GM23338 (cell line): ENCODE data around the gene UBE2Q2. TPM values are rescaled to one million over a fixed set of nuclear protein-coding genes. Genes with fewer than 3 reads are reported as not detected.

ENCODE experiments used
- ATAC-seq: fragments of 200-7000 bp; cut with Tn5 transposase; 3 replicates; pipeline ENCODE4 v1.9.1; 2020
- DNase-seq: peaks from one replicate; pipeline ENCODE4 v3.0.0-alpha.2; 2015; ENCODE audit warnings: low spot score
- H2AFZ ChIP-seq: fragments of 200-600 bp; sonication (generic); 2 replicates; pipeline ENCODE4 v1.8.0; 2016; ENCODE audit warnings: antibody characterized with exemption, mild to moderate bottlenecking, moderate library complexity
- H3F3A ChIP-seq: fragments of 200-600 bp; sonication (generic); replicated peaks from 2 replicates; pipeline ENCODE4 v1.8.0; 2017; ENCODE audit warnings: antibody characterized with exemption, mixed run types, low read depth
- H3K27ac ChIP-seq: fragments of 200-600 bp; sonication (generic); 2 replicates; pipeline ENCODE4 v1.6.1; 2016; ENCODE audit warnings: low read depth
- H3K27me3 ChIP-seq: fragments of 200-600 bp; sonication (generic); 2 replicates; pipeline ENCODE4 v1.8.0; 2016; ENCODE audit warnings: mild to moderate bottlenecking, mixed run types, moderate library complexity; ENCODE audit not compliant: insufficient read depth
- H3K36me3 ChIP-seq: fragments of 200-600 bp; sonication (generic); 2 replicates; pipeline ENCODE4 v1.8.0; 2016; ENCODE audit warnings: mild to moderate bottlenecking; ENCODE audit not compliant: insufficient read depth
- H3K4me1 ChIP-seq: fragments of 200-600 bp; sonication (generic); 2 replicates; pipeline ENCODE4 v1.8.0; 2016; ENCODE audit warnings: mild to moderate bottlenecking, moderate library complexity; ENCODE audit not compliant: insufficient read depth
- H3K4me2 ChIP-seq: fragments of 200-600 bp; sonication (generic); 2 replicates; pipeline ENCODE4 v1.7.1; 2017; ENCODE audit warnings: mixed run types
- H3K4me3 ChIP-seq: fragments of 200-600 bp; sonication (generic); 2 replicates; pipeline ENCODE4 v1.6.1; 2016; ENCODE audit warnings: mixed run types
- H3K79me2 ChIP-seq: fragments of 200-600 bp; sonication (generic); replicated peaks from 2 replicates; pipeline ENCODE4 v1.8.0; 2017; ENCODE audit warnings: mild to moderate bottlenecking; ENCODE audit not compliant: insufficient read depth
- H3K9me2 ChIP-seq: fragments of 200-600 bp; sonication (generic); 2 replicates; pipeline ENCODE4 v1.8.0; 2017; ENCODE audit not compliant: insufficient read depth
- H4K20me1 ChIP-seq: fragments of 200-600 bp; sonication (generic); replicated peaks from 2 replicates; pipeline ENCODE4 v1.8.0; 2017; ENCODE audit warnings: mild to moderate bottlenecking; ENCODE audit not compliant: insufficient read depth
- H3K27ac Mint-ChIP-seq: 2 replicates; pipeline ENCODE4 v1.8.0; 2020; ENCODE audit warnings: inconsistent platforms, mild to moderate bottlenecking, moderate library complexity, mixed read lengths
- H3K27me3 Mint-ChIP-seq: 3 replicates; pipeline ENCODE4 v1.8.0; 2022; ENCODE audit warnings: low read depth, mild to moderate bottlenecking, moderate library complexity, mixed read lengths, inconsistent platforms; ENCODE audit not compliant: insufficient read depth, poor library complexity
- H3K36me3 Mint-ChIP-seq: 3 replicates; pipeline ENCODE4 v1.8.0; 2021; ENCODE audit warnings: low read depth, mild to moderate bottlenecking, inconsistent platforms, moderate library complexity, mixed read lengths
- H3K4me1 Mint-ChIP-seq: 3 replicates; pipeline ENCODE4 v1.8.0; 2020; ENCODE audit warnings: mild to moderate bottlenecking, inconsistent platforms, mixed read lengths
- H3K4me3 Mint-ChIP-seq: 3 replicates; pipeline ENCODE4 v1.8.0; 2021; ENCODE audit warnings: moderate library complexity, mild to moderate bottlenecking, inconsistent platforms, mixed read lengths
- H3K9me3 Mint-ChIP-seq: 3 replicates; pipeline ENCODE4 v1.8.0; 2020; ENCODE audit warnings: moderate library complexity, mild to moderate bottlenecking, inconsistent platforms, mixed read lengths
- CREB1 ChIP-seq: fragments of 250-450 bp; sonication (Bioruptor Pico); IDR thresholded peaks from 2 replicates; pipeline ENCODE4 v1.5.0; 2020; ENCODE audit warnings: low read depth, mild to moderate bottlenecking, moderate library complexity
- EZH2 ChIP-seq: fragments of 200-600 bp; sonication (generic); IDR thresholded peaks from one replicate; pipeline ENCODE4 v1.8.0; 2017; ENCODE audit warnings: antibody characterized with exemption, mild to moderate bottlenecking, low read depth; ENCODE audit not compliant: unreplicated experiment
- EZH2phosphoT487 ChIP-seq: fragments of 200-600 bp; sonication (generic); IDR thresholded peaks from one replicate; pipeline ENCODE4 v1.8.1; 2018; ENCODE audit warnings: antibody characterized with exemption; ENCODE audit not compliant: unreplicated experiment
- JUNB ChIP-seq: IDR thresholded peaks from one replicate; pipeline ENCODE4 v1.6.1; 2016; ENCODE audit warnings: antibody characterized with exemption; ENCODE audit not compliant: unreplicated experiment
- NANOG ChIP-seq: IDR thresholded peaks from 2 replicates; pipeline ENCODE4 v1.6.1; 2016; ENCODE audit warnings: antibody characterized with exemption, borderline replicate concordance
- POLR2AphosphoS5 ChIP-seq: IDR thresholded peaks from 2 replicates; pipeline ENCODE4 v1.6.1; 2016; ENCODE audit warnings: antibody characterized with exemption, low read depth
- STAT1 ChIP-seq: IDR thresholded peaks from one replicate; pipeline ENCODE4 v1.6.1; 2016; ENCODE audit warnings: antibody characterized with exemption; ENCODE audit not compliant: unreplicated experiment
- ZNF114 ChIP-seq: fragments of 250-450 bp; sonication (Bioruptor Pico); IDR thresholded peaks from 2 replicates; pipeline ENCODE4 v1.5.0; 2020; ENCODE audit warnings: mild to moderate bottlenecking, moderate library complexity
- ZNF331 ChIP-seq: fragments of 250-450 bp; sonication (Bioruptor Pico); IDR thresholded peaks from 2 replicates; pipeline ENCODE4 v1.5.0; 2020; ENCODE audit warnings: low read depth, mild to moderate bottlenecking, moderate library complexity
- polyA plus RNA-seq: library from polyadenylated mRNA; unstranded; fragments of >200 nt; fragmentation: Nextera tagmentation; extraction: Ambion mirVana; gene quantifications from 2 replicates; pipeline ENCODE4 v1.2.1, GENCODE V29; 2016
- total RNA-seq: library from RNA; depleted of rRNA; stranded (reverse); fragments of >200 nt; shearing (Covaris generic); gene quantifications from 2 replicates; pipeline ENCODE4 v1.2.3, GENCODE V29; 2014
- TF ChIP-seq, protein P1 (sequence below): IDR thresholded peaks from one replicate; pipeline ENCODE4 v1.6.1; 2018; ENCODE audit warnings: antibody characterized with exemption; ENCODE audit not compliant: unreplicated experiment
- TF ChIP-seq, protein P2 (sequence below): fragments of 250-450 bp; sonication (Bioruptor Pico); IDR thresholded peaks from 2 replicates; pipeline ENCODE4 v1.5.0; 2020; ENCODE audit warnings: mild to moderate bottlenecking, moderate library complexity
- TF ChIP-seq, protein P3 (sequence below): IDR thresholded peaks from 2 replicates; pipeline ENCODE4 v1.6.1; 2016; ENCODE audit warnings: antibody characterized with exemption
- TF ChIP-seq, protein P4 (sequence below), 2 experiments: fragments of 200-600 bp in 1 of 2; sonication (generic) in 1 of 2; conservative IDR thresholded peaks; 2 replicates each; pipeline versions ENCODE4 v1.5.1 to v1.6.1; 2016 to 2017; ENCODE audit warnings: antibody characterized with exemption in 2 of 2, low read depth in 2 of 2, mild to moderate bottlenecking in 2 of 2, moderate library complexity in 1 of 2

UBE2Q2 gene
- total and polyA plus RNA-seq, 2 experiments from 2014 or later, result 23.7 to 29.3 TPM

DNA sequence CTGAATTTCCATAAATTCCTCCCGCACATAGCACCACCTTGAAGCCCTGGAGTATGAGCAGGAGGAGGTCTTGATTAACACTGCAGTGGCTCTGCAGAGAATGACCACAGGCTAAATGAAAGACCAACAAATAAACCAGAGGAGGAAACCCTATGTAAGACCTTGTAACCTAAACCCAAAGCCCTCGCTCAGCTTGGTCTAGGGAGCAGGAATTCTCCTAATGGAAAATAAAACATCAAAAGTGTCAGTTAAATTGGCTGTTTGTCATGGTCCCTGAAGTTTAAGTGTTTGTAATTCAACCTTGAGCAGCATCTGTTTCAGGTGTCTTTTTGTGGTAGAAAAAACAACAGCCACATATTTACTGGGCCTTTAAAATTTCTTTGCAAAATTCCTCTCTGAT is 9.2 kb upstream of the UBE2Q2 start:
- DNase-seq (no peak), ATAC-seq (no peak)
- H3K36me3 Mint-ChIP-seq, result no peaks in the 10 kb centered on the region
- H2AFZ ChIP-seq, result no peak overlapping the region
- TF ChIP-seq POLR2AphosphoS5, result no peak
- TF ChIP-seq ZNF331 (CRISPR knock-in tag), result no peak
- TF ChIP-seq, protein P1, sequence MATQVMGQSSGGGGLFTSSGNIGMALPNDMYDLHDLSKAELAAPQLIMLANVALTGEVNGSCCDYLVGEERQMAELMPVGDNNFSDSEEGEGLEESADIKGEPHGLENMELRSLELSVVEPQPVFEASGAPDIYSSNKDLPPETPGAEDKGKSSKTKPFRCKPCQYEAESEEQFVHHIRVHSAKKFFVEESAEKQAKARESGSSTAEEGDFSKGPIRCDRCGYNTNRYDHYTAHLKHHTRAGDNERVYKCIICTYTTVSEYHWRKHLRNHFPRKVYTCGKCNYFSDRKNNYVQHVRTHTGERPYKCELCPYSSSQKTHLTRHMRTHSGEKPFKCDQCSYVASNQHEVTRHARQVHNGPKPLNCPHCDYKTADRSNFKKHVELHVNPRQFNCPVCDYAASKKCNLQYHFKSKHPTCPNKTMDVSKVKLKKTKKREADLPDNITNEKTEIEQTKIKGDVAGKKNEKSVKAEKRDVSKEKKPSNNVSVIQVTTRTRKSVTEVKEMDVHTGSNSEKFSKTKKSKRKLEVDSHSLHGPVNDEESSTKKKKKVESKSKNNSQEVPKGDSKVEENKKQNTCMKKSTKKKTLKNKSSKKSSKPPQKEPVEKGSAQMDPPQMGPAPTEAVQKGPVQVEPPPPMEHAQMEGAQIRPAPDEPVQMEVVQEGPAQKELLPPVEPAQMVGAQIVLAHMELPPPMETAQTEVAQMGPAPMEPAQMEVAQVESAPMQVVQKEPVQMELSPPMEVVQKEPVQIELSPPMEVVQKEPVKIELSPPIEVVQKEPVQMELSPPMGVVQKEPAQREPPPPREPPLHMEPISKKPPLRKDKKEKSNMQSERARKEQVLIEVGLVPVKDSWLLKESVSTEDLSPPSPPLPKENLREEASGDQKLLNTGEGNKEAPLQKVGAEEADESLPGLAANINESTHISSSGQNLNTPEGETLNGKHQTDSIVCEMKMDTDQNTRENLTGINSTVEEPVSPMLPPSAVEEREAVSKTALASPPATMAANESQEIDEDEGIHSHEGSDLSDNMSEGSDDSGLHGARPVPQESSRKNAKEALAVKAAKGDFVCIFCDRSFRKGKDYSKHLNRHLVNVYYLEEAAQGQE, result no peak
- no peak for TF ChIP-seq CREB1
- TF ChIP-seq, protein P2, sequence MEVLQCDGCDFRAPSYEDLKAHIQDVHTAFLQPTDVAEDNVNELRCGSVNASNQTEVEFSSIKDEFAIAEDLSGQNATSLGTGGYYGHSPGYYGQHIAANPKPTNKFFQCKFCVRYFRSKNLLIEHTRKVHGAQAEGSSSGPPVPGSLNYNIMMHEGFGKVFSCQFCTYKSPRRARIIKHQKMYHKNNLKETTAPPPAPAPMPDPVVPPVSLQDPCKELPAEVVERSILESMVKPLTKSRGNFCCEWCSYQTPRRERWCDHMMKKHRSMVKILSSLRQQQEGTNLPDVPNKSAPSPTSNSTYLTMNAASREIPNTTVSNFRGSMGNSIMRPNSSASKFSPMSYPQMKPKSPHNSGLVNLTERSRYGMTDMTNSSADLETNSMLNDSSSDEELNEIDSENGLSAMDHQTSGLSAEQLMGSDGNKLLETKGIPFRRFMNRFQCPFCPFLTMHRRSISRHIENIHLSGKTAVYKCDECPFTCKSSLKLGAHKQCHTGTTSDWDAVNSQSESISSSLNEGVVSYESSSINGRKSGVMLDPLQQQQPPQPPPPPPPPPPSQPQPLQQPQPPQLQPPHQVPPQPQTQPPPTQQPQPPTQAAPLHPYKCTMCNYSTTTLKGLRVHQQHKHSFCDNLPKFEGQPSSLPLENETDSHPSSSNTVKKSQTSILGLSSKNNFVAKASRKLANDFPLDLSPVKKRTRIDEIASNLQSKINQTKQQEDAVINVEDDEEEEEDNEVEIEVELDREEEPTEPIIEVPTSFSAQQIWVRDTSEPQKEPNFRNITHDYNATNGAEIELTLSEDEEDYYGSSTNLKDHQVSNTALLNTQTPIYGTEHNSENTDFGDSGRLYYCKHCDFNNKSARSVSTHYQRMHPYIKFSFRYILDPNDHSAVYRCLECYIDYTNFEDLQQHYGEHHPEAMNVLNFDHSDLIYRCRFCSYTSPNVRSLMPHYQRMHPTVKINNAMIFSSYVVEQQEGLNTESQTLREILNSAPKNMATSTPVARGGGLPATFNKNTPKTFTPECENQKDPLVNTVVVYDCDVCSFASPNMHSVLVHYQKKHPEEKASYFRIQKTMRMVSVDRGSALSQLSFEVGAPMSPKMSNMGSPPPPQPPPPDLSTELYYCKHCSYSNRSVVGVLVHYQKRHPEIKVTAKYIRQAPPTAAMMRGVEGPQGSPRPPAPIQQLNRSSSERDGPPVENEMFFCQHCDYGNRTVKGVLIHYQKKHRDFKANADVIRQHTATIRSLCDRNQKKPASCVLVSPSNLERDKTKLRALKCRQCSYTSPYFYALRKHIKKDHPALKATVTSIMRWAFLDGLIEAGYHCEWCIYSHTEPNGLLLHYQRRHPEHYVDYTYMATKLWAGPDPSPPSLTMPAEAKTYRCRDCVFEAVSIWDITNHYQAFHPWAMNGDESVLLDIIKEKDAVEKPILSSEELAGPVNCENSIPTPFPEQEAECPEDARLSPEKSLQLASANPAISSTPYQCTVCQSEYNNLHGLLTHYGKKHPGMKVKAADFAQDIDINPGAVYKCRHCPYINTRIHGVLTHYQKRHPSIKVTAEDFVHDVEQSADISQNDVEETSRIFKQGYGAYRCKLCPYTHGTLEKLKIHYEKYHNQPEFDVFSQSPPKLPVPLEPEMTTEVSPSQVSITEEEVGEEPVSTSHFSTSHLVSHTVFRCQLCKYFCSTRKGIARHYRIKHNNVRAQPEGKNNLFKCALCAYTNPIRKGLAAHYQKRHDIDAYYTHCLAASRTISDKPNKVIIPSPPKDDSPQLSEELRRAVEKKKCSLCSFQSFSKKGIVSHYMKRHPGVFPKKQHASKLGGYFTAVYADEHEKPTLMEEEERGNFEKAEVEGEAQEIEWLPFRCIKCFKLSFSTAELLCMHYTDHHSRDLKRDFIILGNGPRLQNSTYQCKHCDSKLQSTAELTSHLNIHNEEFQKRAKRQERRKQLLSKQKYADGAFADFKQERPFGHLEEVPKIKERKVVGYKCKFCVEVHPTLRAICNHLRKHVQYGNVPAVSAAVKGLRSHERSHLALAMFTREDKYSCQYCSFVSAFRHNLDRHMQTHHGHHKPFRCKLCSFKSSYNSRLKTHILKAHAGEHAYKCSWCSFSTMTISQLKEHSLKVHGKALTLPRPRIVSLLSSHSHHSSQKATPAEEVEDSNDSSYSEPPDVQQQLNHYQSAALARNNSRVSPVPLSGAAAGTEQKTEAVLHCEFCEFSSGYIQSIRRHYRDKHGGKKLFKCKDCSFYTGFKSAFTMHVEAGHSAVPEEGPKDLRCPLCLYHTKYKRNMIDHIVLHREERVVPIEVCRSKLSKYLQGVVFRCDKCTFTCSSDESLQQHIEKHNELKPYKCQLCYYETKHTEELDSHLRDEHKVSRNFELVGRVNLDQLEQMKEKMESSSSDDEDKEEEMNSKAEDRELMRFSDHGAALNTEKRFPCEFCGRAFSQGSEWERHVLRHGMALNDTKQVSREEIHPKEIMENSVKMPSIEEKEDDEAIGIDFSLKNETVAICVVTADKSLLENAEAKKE (CRISPR knock-in tag), result no peak
- TF ChIP-seq, protein P3, sequence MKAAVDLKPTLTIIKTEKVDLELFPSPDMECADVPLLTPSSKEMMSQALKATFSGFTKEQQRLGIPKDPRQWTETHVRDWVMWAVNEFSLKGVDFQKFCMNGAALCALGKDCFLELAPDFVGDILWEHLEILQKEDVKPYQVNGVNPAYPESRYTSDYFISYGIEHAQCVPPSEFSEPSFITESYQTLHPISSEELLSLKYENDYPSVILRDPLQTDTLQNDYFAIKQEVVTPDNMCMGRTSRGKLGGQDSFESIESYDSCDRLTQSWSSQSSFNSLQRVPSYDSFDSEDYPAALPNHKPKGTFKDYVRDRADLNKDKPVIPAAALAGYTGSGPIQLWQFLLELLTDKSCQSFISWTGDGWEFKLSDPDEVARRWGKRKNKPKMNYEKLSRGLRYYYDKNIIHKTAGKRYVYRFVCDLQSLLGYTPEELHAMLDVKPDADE, result no peak
- no peak for TF ChIP-seq EZH2
- no peak for TF ChIP-seq ZNF114
- TF ChIP-seq JUNB, result no peak
- no peak for TF ChIP-seq STAT1
- TF ChIP-seq, protein P4, sequence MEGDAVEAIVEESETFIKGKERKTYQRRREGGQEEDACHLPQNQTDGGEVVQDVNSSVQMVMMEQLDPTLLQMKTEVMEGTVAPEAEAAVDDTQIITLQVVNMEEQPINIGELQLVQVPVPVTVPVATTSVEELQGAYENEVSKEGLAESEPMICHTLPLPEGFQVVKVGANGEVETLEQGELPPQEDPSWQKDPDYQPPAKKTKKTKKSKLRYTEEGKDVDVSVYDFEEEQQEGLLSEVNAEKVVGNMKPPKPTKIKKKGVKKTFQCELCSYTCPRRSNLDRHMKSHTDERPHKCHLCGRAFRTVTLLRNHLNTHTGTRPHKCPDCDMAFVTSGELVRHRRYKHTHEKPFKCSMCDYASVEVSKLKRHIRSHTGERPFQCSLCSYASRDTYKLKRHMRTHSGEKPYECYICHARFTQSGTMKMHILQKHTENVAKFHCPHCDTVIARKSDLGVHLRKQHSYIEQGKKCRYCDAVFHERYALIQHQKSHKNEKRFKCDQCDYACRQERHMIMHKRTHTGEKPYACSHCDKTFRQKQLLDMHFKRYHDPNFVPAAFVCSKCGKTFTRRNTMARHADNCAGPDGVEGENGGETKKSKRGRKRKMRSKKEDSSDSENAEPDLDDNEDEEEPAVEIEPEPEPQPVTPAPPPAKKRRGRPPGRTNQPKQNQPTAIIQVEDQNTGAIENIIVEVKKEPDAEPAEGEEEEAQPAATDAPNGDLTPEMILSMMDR (conservative IDR thresholded peaks at IDR 0.05; ENCODE audit: low read depth in 2 of 2), result no peak
- no peak for TF ChIP-seq EZH2phosphoT487
- no peak for TF ChIP-seq NANOG
- H3K9me3 Mint-ChIP-seq, result no peaks in the 10 kb centered on the region; the same call in 2 of the 3 replicates
- peaks cover 15% of the 10 kb centered on the region; the same call in 1 of the 2 replicates for H3K4me1 ChIP-seq
- no peaks in the 10 kb centered on the region for H3K27me3 ChIP-seq
- peaks cover 17% of the 10 kb centered on the region for H3K4me1 Mint-ChIP-seq
- H3K9me2 ChIP-seq, result 0 out of 2 replicates have a peak, but pooled peaks cover 3% of the 10 kb centered on the region
- no peak overlapping the region for H3K27ac ChIP-seq
- H3K79me2 ChIP-seq, result no peaks in the 10 kb centered on the region
- H3K4me3 ChIP-seq, result no peak overlapping the region
- no peaks in the 10 kb centered on the region for H3K36me3 ChIP-seq
- no peak overlapping the region for H3K4me3 Mint-ChIP-seq
- H3K27me3 Mint-ChIP-seq, result no peaks in the 10 kb centered on the region
- no peaks in the 10 kb centered on the region for H4K20me1 ChIP-seq
- no peak overlapping the region for H3K27ac Mint-ChIP-seq
- no peaks in the 10 kb centered on the region for H3F3A ChIP-seq
- no peak overlapping the region for H3K4me2 ChIP-seq
